HG03039 (cell line): Measurements from ENCODE around the gene BACH2.
"Not testable (repeated sequence)": the region's sequence is repeated elsewhere in the genome, so short reads cannot be mapped to it uniquely, and the experiment has no call there.

Experiments used
- ATAC-seq: cut with Tn5 transposase; IDR thresholded peaks from one replicate; pipeline ENCODE4 v1.9.1; 2021; ENCODE audit warnings: mild to moderate bottlenecking, moderate library complexity; ENCODE audit not compliant: unreplicated experiment

Gene BACH2

DNA sequence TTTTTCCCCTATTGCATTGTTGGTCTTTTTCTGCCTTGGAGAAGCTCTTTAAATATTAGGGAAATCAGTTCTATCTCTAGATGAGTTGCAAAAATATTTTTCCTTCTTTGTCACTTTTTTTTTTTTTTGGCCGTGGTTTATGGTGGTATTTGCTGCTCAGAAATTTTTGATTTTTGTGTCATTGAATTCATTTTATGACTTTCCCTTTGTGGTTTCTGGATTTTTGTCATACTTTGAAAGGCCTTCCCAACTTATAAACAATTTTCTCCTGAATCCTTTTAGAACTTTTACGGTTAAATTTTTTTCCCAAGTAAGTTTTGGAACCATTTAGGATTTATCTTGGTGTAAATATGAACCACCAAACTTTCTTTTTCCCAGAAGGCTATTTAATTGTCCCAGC lies 256.7 kb downstream of the BACH2 start:
- no peak for ATAC-seq

- no peak for ATAC-seq
Measured at GRCh38 chr6:90038961-90039653, 257.5 kb downstream of the BACH2 start.

GRCh38 chr6:90036963-90037362 lies 259.7 kb downstream of the BACH2 start:
- ATAC-seq: no peak

- no peak for ATAC-seq
Measured at GRCh38 chr6:90035047-90035723, 261.5 kb downstream of the BACH2 start.

DNA sequence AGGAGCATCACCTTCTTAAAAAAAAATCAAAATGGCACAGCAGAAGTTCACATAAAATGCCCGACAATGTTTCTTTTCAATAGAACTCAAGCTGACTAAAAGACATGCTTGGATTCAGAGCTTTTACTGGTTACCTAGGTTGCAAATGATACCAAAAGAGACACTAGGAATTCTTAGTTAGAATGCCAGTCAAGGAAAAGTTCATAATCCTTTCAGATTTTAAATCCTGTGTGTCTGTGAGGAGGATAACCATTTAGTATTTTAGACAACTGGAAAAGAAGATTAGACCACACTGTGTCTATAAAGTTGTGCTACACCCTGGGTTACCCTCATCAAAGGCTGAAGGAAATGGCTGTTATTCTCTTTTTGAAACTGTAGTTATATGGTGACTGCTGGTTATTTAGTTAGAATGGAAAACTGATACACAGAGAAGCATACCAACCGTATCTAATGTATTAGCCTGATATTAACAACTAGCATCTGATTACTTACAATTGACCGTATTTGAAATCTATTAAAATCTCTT lies 262.8 kb downstream of the BACH2 start:
- no peak for ATAC-seq

DNA sequence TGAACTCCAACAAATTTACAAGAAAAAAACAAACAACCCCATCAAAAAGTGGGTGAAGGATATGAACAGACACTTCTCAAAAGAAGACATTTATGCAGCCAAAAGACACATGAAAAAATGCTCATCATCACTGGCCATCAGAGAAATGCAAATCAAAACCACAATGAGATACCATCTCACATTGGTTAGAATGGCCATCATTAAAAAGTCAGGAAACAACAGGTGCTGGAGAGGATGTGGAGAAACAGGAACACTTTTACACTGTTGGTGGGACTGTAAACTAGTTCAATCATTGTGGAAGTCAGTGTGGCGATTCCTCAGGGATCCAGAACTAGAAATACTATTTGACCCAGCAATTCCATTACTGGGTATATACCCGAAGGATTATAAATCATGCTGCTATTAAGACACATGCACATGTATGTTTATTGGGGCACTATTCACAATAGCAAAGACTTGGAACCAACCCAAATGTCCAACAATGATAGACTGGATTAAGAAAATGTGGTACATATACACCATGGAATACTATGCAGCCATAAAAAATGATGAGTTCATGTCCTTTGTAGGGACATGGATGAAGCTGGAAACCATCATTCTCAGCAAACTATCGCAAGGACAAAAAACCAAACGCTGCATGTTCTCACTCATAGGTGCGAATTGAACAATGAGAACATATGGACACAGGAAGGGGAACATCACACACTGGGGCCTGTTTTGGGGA lies 264.0 kb downstream of the BACH2 start:
- ATAC-seq: not testable (repeated sequence)

DNA sequence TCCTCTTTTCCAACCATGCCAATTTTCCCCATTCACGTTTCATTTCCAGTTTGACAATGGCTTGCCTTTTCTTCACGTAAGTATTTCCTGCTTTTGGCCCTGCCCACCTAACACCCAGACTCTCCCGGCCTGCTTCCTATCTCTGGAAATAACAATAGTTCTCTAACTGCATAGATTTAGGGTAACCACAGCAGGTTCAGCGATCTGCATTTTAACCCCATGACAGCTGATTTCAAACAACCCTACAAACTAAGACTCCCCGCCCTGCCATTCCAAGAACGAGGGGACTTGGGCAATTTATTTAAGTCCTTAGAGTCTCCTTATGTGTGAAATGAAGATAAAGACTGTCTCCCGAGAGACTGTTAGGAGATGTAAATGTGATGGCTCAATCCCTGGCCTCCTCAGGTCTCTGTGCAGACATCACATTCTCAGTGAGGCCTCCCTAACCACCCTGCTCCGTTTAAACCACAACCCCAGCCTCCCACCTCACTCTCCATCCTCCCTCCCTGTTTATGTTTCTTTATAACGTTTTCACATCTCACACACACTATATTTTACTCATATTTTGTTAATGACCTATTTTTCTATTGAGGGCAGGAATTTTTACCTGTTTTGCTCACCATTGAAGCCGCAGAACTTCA lies 267.5 kb downstream of the BACH2 start:
- ATAC-seq: no peak

DNA sequence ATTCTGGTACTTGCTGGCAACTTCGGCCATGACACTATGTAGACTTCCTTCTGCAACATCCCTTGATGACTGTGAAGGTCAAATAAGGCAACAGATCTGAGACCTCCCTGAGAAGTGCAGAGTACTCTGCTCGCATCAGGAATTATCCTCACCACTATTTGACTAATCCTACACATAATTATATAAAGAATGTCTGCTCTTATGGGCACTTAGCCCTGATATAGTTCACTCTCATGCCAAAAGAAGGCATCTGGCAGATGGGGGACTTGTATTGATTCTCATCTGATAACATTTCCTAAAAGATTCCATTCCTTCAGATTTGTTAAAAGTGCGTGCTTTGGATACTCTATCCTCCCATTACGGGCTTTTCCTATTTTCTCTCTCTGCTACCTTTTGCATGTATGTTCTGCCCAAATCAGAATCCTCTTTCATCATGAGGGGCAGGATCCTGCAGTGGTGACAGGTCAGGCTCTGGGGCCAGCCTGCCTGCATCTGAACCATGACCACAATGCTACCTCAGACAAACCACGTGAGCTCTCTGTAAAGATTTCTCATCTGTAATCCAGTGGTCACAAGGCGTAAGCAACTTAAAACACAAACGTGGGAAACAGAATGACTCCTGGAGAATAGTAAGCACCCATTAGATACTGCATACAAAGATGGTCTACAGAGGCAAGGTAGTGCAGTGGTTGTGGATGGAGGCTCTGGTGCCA lies 268.4 kb downstream of the BACH2 start:
- ATAC-seq: no peak

DNA sequence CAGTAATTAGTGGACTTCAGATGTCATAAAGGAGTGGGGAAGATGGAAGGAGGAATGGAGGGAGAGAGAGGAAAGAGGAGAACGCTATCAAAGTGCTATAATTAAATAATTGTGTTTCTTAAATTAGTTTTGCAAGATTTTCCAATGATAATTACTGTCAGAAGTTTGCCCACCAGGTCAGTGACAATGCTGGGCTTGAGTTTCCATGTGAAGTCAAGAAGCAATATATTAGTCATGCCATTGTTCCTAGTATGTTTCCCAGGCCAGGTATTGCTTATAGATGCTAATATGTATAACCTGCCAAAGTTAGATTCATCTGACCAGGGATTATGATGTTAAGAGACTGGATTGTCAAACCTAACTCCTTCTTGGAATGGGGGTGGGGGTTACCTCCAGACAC lies 270.4 kb downstream of the BACH2 start:
- no peak for ATAC-seq

DNA sequence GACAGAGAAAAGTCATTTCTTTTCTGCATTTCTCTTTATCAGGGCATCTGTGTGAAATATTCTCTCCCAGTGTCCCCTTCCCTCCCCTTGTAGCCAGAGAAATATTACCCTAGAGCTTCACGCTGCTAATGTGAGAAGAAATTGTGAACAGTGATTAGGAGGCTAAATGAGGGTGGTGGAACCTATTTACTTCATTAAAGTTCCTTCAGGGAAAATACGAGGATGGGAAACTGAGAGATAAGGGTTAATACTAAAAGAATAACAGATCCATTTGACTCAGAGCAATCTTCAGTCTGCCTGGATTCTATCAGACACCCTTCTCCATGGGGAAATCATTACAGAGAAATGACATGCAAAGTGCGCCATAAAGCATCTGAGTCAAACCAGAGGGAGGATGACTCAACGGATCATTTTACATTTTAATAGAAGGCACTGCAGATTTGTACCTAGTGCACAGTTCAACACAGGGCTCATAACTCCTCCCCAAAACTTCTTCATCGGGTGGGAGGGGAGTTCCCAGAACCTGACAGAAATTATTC lies 271.1 kb downstream of the BACH2 start:
- ATAC-seq: no peak

DNA sequence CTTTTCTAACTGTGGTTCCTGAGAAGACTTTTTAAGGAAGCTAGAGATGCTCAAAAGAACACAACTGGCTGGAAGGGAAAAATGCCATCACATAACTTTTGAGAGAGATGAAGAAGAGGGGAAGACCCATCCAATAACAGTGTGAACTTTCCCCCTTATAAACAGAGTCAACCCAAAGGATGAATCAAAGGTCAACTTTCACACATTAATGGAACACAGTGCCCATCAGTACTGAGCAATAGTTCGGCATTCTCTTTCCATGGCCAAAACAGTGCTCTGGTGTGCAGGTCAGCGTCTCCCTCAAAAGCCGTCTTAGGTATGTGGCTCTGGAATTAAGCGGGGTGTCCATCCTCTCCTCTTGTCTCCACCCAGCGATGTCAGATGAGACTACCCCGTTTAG lies 272.0 kb downstream of the BACH2 start:
- no peak for ATAC-seq

DNA sequence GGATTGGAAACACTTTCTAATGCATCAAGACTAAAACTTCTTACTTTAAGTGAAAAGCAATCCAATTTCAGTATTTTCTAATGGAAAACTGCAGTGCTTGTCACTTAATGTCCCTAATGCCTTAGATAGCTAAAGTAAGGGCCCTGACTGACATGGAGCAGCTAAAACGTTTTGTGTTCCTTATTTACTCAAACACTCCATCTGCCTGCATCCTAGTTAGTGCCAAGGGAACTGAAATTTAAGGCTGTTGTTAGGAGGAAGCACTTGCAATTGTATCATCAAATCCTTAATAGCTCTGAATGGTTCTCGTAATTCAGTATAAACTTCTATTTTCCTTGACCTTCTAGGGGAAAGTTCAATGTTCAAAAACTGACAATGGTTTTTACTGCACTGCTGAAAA lies 274.9 kb downstream of the BACH2 start:
- no peak for ATAC-seq

- ATAC-seq: no peak
Measured at GRCh38 chr6:90020746-90021145, 275.9 kb downstream of the BACH2 start.

GRCh38 chr6:90019216-90019615 lies 277.4 kb downstream of the BACH2 start:
- ATAC-seq: no peak

- ATAC-seq: no peak
Measured at GRCh38 chr6:90015883-90016282, 280.8 kb downstream of the BACH2 start.

GRCh38 chr6:90008908-90009501 lies 287.6 kb downstream of the BACH2 start:
- ATAC-seq: no peak

GRCh38 chr6:90008189-90008907 lies 288.3 kb downstream of the BACH2 start:
- ATAC-seq: no peak

GRCh38 chr6:90005048-90005827 lies 291.4 kb downstream of the BACH2 start:
- no peak for ATAC-seq

DNA sequence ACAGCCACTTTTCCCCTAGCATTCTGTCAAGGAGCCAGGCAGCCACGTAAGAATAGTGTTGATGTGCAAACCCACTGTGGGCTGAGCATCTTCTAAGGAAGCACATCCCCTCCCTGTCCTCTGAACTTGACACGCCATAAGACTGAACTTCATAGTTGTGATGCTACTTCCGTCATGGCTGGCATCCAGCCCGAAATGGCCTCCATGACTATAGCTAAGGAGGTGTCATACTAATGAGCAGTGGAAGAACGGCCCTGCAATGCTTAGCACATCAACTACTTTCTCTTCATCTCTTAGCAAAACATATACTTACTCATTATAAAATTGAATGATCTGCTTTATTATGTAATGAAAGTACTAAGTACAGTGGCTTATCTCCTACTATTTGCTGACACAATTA lies 292.1 kb downstream of the BACH2 start:
- ATAC-seq: no peak
